ENCODE results near the gene CTSK. TPM values are rescaled to one million over a fixed set of nuclear protein-coding genes. Genes with fewer than 3 reads are reported as not detected.
A peak's percentile ranks its signal among the peaks of the same experiment; 100 is the strongest.
"Not testable (repeated sequence)": the region's sequence is repeated elsewhere in the genome, so short reads cannot be mapped to it uniquely, and the experiment has no call there.

CTSK gene
- total RNA-seq (2014; rRNA removed; shearing (Covaris generic)), result 1.6 and 1.8 TPM in 2 replicates
- total RNA-seq (2022), result 1.8 and 2.1 TPM in 2 replicates
- Bru-seq, nascent RNA, result percentile 49 among the genes with signal in this experiment
- BruChase-seq, experiment 1, labeled RNA remaining after a 6-hour chase, result percentile 45 among the genes with signal in this experiment
- percentile 53 among the genes with signal in this experiment for BruChase-seq, experiment 2, labeled RNA remaining after a 2-hour chase
- long read RNA-seq, partial matches to known transcripts, result 0 of 4 reads
- long read RNA-seq, other reads (novel, unspliced or antisense), result 1 of 4 reads

DNA sequence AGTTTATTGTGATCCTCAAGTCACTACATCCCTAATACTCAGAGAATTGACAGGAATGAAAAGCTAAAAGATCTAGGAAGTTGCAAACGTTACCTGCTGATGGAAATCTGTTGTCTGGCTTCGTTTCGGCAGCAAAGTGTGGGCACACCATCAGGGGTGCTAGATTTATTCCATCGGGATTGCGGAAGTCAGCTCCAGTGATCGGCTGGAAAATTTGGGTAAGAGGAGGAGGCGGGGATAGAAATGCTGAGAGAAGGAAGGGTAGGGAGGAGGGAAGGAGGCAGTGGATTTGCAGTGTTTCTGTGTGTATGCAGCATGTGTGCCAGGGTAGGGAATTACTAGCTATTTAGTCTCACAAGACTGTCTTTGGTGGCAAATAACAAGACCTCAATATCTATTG lies at the start of gene CTSK:
Gene CTSK, minus strand, starts transcription at position 140 of the 400 bp plus-strand sequence. CDS start 1,455 bp downstream, outside the sequence.
- Histone ChIP-seq H3K9me3 (ENCODE audit: low read length) (no peaks in the 10 kb centered on the region), H3K4me2 (ENCODE audit: low read length) (no peak within 1 kb of the TSS), H3K79me2 (ENCODE audit: insufficient read depth, low read depth, low read length) (no peaks in the 10 kb centered on the region), H3K27ac (ENCODE audit: low read depth, low read length, poor library complexity, severe bottlenecking) (no peak within 1 kb of the TSS), H4K20me1 (ENCODE audit: insufficient read depth, low read length) (no peaks in the 10 kb centered on the region), H3K4me3 (ENCODE audit: low read depth, low read length, poor library complexity, severe bottlenecking) (no peak within 1 kb of the TSS), H3K9me2 (ENCODE audit: insufficient read depth, low read length) (no peaks in the 10 kb centered on the region), H2AFZ (ENCODE audit: low read length) (no peak within 1 kb of the TSS), H3K4me1 (ENCODE audit: insufficient read depth, low read length, poor library complexity, severe bottlenecking) (no peaks in the 10 kb centered on the region), H3K36me3 (ENCODE audit: insufficient read depth, low read length) (peaks cover 24% of the 10 kb centered on the region)
- POLR2A ChIA-PET, result interaction anchor here (0.7 kb wide), 1 partner anchor 625 kb away, joined by 3 read pairs; no protein-coding TSS in a partner anchor
- CTCF ChIA-PET (ENCODE audit: unreplicated experiment), result no interaction called here
- BruUV-seq (replicated peaks), result no TSS peak
- TF ChIP-seq, protein P1, sequence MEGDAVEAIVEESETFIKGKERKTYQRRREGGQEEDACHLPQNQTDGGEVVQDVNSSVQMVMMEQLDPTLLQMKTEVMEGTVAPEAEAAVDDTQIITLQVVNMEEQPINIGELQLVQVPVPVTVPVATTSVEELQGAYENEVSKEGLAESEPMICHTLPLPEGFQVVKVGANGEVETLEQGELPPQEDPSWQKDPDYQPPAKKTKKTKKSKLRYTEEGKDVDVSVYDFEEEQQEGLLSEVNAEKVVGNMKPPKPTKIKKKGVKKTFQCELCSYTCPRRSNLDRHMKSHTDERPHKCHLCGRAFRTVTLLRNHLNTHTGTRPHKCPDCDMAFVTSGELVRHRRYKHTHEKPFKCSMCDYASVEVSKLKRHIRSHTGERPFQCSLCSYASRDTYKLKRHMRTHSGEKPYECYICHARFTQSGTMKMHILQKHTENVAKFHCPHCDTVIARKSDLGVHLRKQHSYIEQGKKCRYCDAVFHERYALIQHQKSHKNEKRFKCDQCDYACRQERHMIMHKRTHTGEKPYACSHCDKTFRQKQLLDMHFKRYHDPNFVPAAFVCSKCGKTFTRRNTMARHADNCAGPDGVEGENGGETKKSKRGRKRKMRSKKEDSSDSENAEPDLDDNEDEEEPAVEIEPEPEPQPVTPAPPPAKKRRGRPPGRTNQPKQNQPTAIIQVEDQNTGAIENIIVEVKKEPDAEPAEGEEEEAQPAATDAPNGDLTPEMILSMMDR (conservative IDR thresholded peaks at IDR 0.05; ENCODE audit: low read length), result no peak
- no peak for TF ChIP-seq EZH2phosphoT487 (IDR thresholded peaks at IDR 0.05; ENCODE audit: borderline replicate concordance, low read depth, low read length)
- no peak for DNase-seq (ENCODE audit: low spot score)
- intact Hi-C loops (cut with micrococcal nuclease; ENCODE audit: unreplicated experiment), result no loop called here

DNA sequence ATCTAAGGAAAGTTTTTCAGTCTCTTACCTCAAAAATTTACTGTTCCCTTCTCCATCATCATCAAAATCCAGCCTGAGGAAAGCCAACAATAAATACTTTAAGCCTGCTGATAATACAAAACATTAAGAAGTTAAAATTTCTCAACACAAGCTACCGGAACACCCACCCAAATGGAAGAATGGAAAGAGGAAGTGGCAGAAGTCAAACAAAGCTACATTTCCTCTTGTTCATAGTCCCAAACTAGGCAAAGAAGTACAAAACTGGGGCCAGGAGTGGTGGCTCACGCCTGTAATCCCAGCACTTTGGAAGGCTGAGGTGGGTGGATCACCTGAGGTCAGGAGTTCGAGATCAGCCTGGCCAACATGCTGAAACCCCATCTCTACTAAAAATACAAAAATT lies 44.7 kb upstream of the CTSK start:
- H3K79me2 ChIP-seq (ENCODE audit: insufficient read depth, low read depth, low read length); H3K9me2 ChIP-seq (ENCODE audit: insufficient read depth, low read length); CTCF ChIA-PET (ENCODE audit: unreplicated experiment); H4K20me1 ChIP-seq (ENCODE audit: insufficient read depth, low read length); H3K4me1 ChIP-seq (ENCODE audit: insufficient read depth, low read length, poor library complexity, severe bottlenecking); POLR2A ChIA-PET; H3K4me3 ChIP-seq (ENCODE audit: low read depth, low read length, poor library complexity, severe bottlenecking); H3K27ac ChIP-seq (ENCODE audit: low read depth, low read length, poor library complexity, severe bottlenecking); H2AFZ ChIP-seq (ENCODE audit: low read length); intact Hi-C loops (cut with micrococcal nuclease; ENCODE audit: unreplicated experiment); BruUV-seq (replicated peaks); H3K4me2 ChIP-seq (ENCODE audit: low read length): not testable (repeated sequence)
- peak; percentile 26 for DNase-seq (ENCODE audit: low spot score)
- H3K36me3 ChIP-seq (ENCODE audit: insufficient read depth, low read length), result peaks cover 56% of the 10 kb centered on the region
- H3K9me3 ChIP-seq (ENCODE audit: low read length), result peaks cover 12% of the 10 kb centered on the region; the same call in 1 of the 2 replicates

DNA sequence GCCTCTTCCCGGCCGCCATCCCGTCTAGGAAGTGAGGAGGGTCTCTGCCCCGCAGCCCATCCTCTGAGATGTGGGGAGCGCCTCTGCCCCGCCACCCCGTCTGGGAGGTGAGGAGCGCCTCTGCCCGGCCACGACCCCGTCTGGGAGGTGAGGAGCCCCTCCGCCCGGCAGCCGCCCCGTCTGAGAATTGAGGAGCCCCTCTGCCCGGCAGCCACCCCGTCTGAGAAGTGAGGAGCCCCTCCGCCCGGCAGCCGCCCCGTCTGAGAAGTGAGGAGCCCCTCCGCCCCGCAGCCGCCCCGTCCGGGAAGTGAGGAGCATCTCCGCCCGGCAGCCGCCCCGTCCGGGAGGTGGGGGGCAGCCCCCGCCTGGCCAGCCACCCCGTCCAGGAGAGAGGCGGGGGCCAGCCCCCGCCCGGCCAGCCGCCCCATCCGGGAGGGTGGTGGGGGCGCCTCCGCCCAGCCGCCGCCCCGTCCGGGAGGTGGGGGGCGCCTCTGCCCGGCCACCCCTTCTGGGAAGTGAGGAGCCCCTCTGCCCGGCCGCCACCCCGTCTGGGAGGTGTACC lies 42.8 kb upstream of the CTSK start:
- POLR2A ChIA-PET; H3K4me1 ChIP-seq (ENCODE audit: insufficient read depth, low read length, poor library complexity, severe bottlenecking); H2AFZ ChIP-seq (ENCODE audit: low read length); H3K27ac ChIP-seq (ENCODE audit: low read depth, low read length, poor library complexity, severe bottlenecking); H3K4me3 ChIP-seq (ENCODE audit: low read depth, low read length, poor library complexity, severe bottlenecking); H4K20me1 ChIP-seq (ENCODE audit: insufficient read depth, low read length); DNase-seq (ENCODE audit: low spot score); CTCF ChIA-PET (ENCODE audit: unreplicated experiment); H3K4me2 ChIP-seq (ENCODE audit: low read length); H3K9me2 ChIP-seq (ENCODE audit: insufficient read depth, low read length); intact Hi-C loops (cut with micrococcal nuclease; ENCODE audit: unreplicated experiment); BruUV-seq (replicated peaks); H3K79me2 ChIP-seq (ENCODE audit: insufficient read depth, low read depth, low read length): not testable (repeated sequence)
- H3K9me3 ChIP-seq (ENCODE audit: low read length), result peaks cover 12% of the 10 kb centered on the region; the same call in 1 of the 2 replicates
- H3K36me3 ChIP-seq (ENCODE audit: insufficient read depth, low read length), result peaks cover 48% of the 10 kb centered on the region

All from OCI-LY7 (cell line).